Mammary epithelial cell (primary cell): ENCODE data around the gene SHCBP1L.

Experiments
- EZH2 ChIP-seq: IDR thresholded peaks from 2 replicates; pipeline ENCODE4 v1.6.1; 2012; ENCODE audit warnings: low read length, inconsistent platforms, borderline replicate concordance
- TF ChIP-seq, protein P1 (sequence below), 2 donors: IDR thresholded peaks in 1 of 2; conservative IDR thresholded peaks in 1 of 2; 2 replicates each; pipeline ENCODE4 v1.5.1; 2011 to 2012; ENCODE audit warnings: inconsistent platforms in 2 of 2, low read length in 2 of 2, mild to moderate bottlenecking in 2 of 2, control low read depth in 1 of 2, low read depth in 1 of 2; ENCODE audit not compliant: insufficient read depth in 1 of 2; ENCODE audit errors: extremely low read depth in 1 of 2

DNA sequence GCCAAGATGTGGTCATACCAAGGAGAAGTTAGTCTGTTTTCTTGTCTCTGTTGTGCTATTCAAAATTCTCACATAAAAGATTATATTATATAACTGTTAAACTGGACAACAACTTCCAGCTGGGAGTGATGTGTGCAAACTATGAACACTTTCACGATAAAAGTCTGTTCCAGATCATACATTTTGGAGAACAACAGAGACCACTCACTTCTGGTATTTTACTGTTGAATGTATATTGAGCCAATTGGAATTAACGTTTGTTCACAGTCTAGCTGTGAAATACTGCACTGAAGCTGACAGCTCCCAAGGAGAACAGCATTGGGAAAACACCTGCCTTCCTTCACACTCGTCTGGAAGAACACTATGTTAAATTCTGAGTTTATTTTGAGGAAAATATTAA is 860 bp upstream of the SHCBP1L start:
- TF ChIP-seq EZH2, result no peak
- TF ChIP-seq, protein P1, sequence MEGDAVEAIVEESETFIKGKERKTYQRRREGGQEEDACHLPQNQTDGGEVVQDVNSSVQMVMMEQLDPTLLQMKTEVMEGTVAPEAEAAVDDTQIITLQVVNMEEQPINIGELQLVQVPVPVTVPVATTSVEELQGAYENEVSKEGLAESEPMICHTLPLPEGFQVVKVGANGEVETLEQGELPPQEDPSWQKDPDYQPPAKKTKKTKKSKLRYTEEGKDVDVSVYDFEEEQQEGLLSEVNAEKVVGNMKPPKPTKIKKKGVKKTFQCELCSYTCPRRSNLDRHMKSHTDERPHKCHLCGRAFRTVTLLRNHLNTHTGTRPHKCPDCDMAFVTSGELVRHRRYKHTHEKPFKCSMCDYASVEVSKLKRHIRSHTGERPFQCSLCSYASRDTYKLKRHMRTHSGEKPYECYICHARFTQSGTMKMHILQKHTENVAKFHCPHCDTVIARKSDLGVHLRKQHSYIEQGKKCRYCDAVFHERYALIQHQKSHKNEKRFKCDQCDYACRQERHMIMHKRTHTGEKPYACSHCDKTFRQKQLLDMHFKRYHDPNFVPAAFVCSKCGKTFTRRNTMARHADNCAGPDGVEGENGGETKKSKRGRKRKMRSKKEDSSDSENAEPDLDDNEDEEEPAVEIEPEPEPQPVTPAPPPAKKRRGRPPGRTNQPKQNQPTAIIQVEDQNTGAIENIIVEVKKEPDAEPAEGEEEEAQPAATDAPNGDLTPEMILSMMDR (conservative IDR thresholded peaks at IDR 0.05 in 1 of 2, IDR thresholded peaks at IDR 0.05 in 1 of 2; ENCODE audit: extremely low read depth in 1 of 2, insufficient read depth in 1 of 2, low read depth in 1 of 2, low read length in 2 of 2), result no peak
